Dermis microvascular lymphatic vessel endothelial cell (primary cell): ENCODE measurements around the gene TGFB1I1. TPM values are rescaled to one million over a fixed set of nuclear protein-coding genes. Genes with fewer than 3 reads are reported as not detected.

Source experiments
- DNase-seq, 2 donors: peaks; one replicate each; pipeline versions ENCODE4 v3.0.0 to v3.0.0-alpha.2; 2010; ENCODE audit warnings: low read depth in 2 of 2
- total RNA-seq: library from RNA; depleted of rRNA; stranded (reverse); fragments of >200 nt; gene quantifications from 2 replicates; pipeline ENCODE4 v1.2.1, GENCODE V29; 2014

TGFB1I1 gene
- total RNA-seq, 1 donor from 2014 or later: 26.2 TPM

- peak in 1 of 2 donors; percentile 65 for DNase-seq
Measured at GRCh38 chr16:31451681-31452351, 20.1 kb upstream of the TGFB1I1 start.

GRCh38 chr16:31452631-31453106, 19.3 kb upstream of the TGFB1I1 start:
- DNase-seq: peak in 1 of 2 donors; percentile 34

- DNase-seq: no peak
Measured at GRCh38 chr16:31453255-31454204, 18.4 kb upstream of the TGFB1I1 start.

- peak in 1 of 2 donors; percentile 36 for DNase-seq
Measured at GRCh38 chr16:31455601-31456314, 16.2 kb upstream of the TGFB1I1 start.

GRCh38 chr16:31456988-31457360, 15.0 kb upstream of the TGFB1I1 start:
- no peak for DNase-seq

GRCh38 chr16:31458073-31458843, 13.7 kb upstream of the TGFB1I1 start:
- DNase-seq: peak in 1 of 2 donors; percentile 62

GRCh38 chr16:31458844-31459686, 12.9 kb upstream of the TGFB1I1 start, which contains the start of gene ARMC5:
Gene ARMC5 (plus strand): TSS chr16:31459501. CDS start chr16:31459525, 24 bp downstream.
- DNase-seq: peak; percentile 97 to 99

- peak; percentile 96 to 99 for DNase-seq
Measured at GRCh38 chr16:31459687-31460581, 12.0 kb upstream of the TGFB1I1 start.

GRCh38 chr16:31460582-31461002, 11.4 kb upstream of the TGFB1I1 start:
- peak; percentile 53 to 71 for DNase-seq

GRCh38 chr16:31461201-31461920, 10.6 kb upstream of the TGFB1I1 start:
- no peak for DNase-seq

GRCh38 chr16:31461921-31462804, 9.8 kb upstream of the TGFB1I1 start:
- DNase-seq: no peak

- no peak for DNase-seq
Measured at GRCh38 chr16:31464348-31464769, 7.6 kb upstream of the TGFB1I1 start.

GRCh38 chr16:31464781-31465260, 7.1 kb upstream of the TGFB1I1 start:
- DNase-seq: no peak

GRCh38 chr16:31465788-31466370, 6.1 kb upstream of the TGFB1I1 start:
- DNase-seq: no peak

- DNase-seq: no peak
Measured at GRCh38 chr16:31466381-31466841, 5.5 kb upstream of the TGFB1I1 start.

- DNase-seq: no peak
Measured at GRCh38 chr16:31467151-31467773, 4.7 kb upstream of the TGFB1I1 start.
